CD8-positive, alpha-beta memory T cell (primary cell): ENCODE data around the gene SLC39A1. TPM values are rescaled to one million over a fixed set of nuclear protein-coding genes. Genes with fewer than 3 reads are reported as not detected.

ENCODE experiments used
- CTCF ChIA-PET: fragments of 350-600 bp; sonication (Branson Sonifier 250); formaldehyde crosslinking; loops from one replicate; lab custom pipeline; 2021; ENCODE audit warnings: antibody characterized with exemption; lab: Charles Lee
- POLR2A ChIA-PET: fragments of 350-600 bp; sonication (Branson Sonifier 250); formaldehyde crosslinking; loops from one replicate; lab custom pipeline; 2021; ENCODE audit warnings: antibody characterized with exemption; lab: Charles Lee
- DNase-seq, 5 donors: peaks; one replicate each; pipeline versions ENCODE4 v3.0.0 to v3.0.0-alpha.2; 2020 to 2022; ENCODE audit warnings: mixed read lengths in 1 of 5
- H3K27ac ChIP-seq: one replicate; pipeline ENCODE4 v1.7.0; 2013; ENCODE audit warnings: low read depth, mild to moderate bottlenecking, low read length, moderate library complexity
- H3K27me3 ChIP-seq: 2 replicates; pipeline ENCODE4 v1.7.0; 2013; ENCODE audit warnings: low read length, mild to moderate bottlenecking; ENCODE audit not compliant: insufficient read depth, poor library complexity, severe bottlenecking
- H3K36me3 ChIP-seq: 2 replicates; pipeline ENCODE4 v1.7.0; 2013; ENCODE audit warnings: mild to moderate bottlenecking, low read length, moderate library complexity; ENCODE audit not compliant: insufficient read depth
- H3K4me1 ChIP-seq: 2 replicates; pipeline ENCODE4 v1.7.0; 2013; ENCODE audit warnings: mild to moderate bottlenecking, low read length, moderate library complexity; ENCODE audit not compliant: insufficient read depth
- H3K4me3 ChIP-seq: 2 replicates; pipeline ENCODE4 v1.7.0; 2013; ENCODE audit warnings: mild to moderate bottlenecking, low read length
- H3K9me3 ChIP-seq: 2 replicates; pipeline ENCODE4 v1.7.0; 2013; ENCODE audit warnings: mild to moderate bottlenecking, low read length
- H3K27ac Mint-ChIP-seq, 8 donors: one replicate each; pipeline ENCODE4 v1.8.0; 2020 to 2021; ENCODE audit warnings: mixed read lengths in 8 of 8, mild to moderate bottlenecking in 6 of 8, inconsistent platforms in 3 of 8, moderate library complexity in 3 of 8
- H3K27me3 Mint-ChIP-seq, 2 donors: one replicate each; pipeline ENCODE4 v1.8.0; 2020 to 2021; ENCODE audit warnings: mixed read lengths in 2 of 2, mild to moderate bottlenecking in 1 of 2, moderate library complexity in 1 of 2
- H3K36me3 Mint-ChIP-seq, 3 donors: one replicate each; pipeline ENCODE4 v1.8.0; 2020 to 2021; ENCODE audit warnings: mixed read lengths in 3 of 3, inconsistent platforms in 1 of 3, mild to moderate bottlenecking in 1 of 3
- H3K4me1 Mint-ChIP-seq, 3 donors: one replicate each; pipeline ENCODE4 v1.8.0; 2020 to 2021; ENCODE audit warnings: mixed read lengths in 3 of 3, inconsistent platforms in 1 of 3, mild to moderate bottlenecking in 1 of 3
- H3K4me3 Mint-ChIP-seq, 7 donors: one replicate each; pipeline ENCODE4 v1.8.0; 2020 to 2021; ENCODE audit warnings: mixed read lengths in 7 of 7, mild to moderate bottlenecking in 6 of 7, moderate library complexity in 4 of 7, inconsistent platforms in 2 of 7
- H3K9me3 Mint-ChIP-seq, 5 donors: one replicate each; pipeline ENCODE4 v1.8.0; 2020 to 2022; ENCODE audit warnings: mixed read lengths in 5 of 5, mild to moderate bottlenecking in 3 of 5, moderate library complexity in 2 of 5, inconsistent platforms in 1 of 5
- polyA plus RNA-seq: library from polyadenylated mRNA; unstranded; fragments of 300-500 nt; fragmentation: Illumina TruSeq; gene quantifications from one replicate; pipeline ENCODE4 v1.2.3, GENCODE V29; 2021
- total RNA-seq, 2 experiments: library from RNA; stranded (reverse); gene quantifications; one replicate each; pipeline ENCODE4 v1.2.3, GENCODE V29; 2021

SLC39A1 gene
- total and polyA plus RNA-seq, 3 experiments from 2014 or later: 39.2 to 88.2 (median 85.5) TPM

DNA sequence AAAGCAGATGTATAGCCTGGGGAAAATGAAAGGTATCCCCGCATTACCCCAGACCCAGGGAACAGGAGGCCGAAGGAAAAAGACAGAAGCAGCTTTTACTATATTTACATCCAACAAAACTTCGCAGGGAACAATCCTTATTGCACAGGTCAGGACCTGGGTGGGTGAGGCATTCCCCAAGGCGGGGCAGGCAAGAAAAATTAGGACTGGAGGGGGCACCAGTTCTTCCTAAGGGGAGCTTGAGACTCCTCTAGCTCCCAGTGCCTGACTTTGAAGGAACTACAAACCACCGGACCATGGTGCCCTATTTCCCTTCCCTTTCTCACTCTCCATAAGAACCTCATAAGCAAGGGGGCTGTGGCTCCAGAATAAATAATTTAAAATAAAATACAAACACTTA is 33.9 kb downstream of the SLC39A1 start:
- ChIA-PET POLR2A (interaction anchor here (0.5 to 0.7 kb wide), 3 partner anchors 14 to 61 kb away, joined by 3 to 6 read pairs (median 3); partner anchors contain the start of gene RPS27), CTCF (interaction anchor here (0.9 to 1.0 kb wide), 2 partner anchors 8 to 57 kb away, joined by 3 to 4 read pairs; partner anchors contain the start of gene RAB13)
- Histone ChIP-seq H3K4me1 (no peaks in the 10 kb centered on the region), H3K27ac (no peak overlapping the region), H3K9me3 (no peaks in the 10 kb centered on the region), H3K36me3 (peaks cover 30% of the 10 kb centered on the region), H3K27me3 (no peaks in the 10 kb centered on the region), H3K4me3 (no peak overlapping the region)
- Mint-ChIP-seq H3K4me1 (peaks cover 10 to 19% (median 18%) of the 10 kb centered on the region in 3 donors), H3K27me3 (no peaks in the 10 kb centered on the region), H3K9me3 (no peaks in the 10 kb centered on the region), H3K36me3 (peaks cover 0 to 48% (median 0%) of the 10 kb centered on the region in 3 donors), H3K27ac (peak overlapping the region in 3 of 8 donors; percentile 25 to 78 (median 29)), H3K4me3 (no peak overlapping the region)
- DNase-seq: no peak

DNA sequence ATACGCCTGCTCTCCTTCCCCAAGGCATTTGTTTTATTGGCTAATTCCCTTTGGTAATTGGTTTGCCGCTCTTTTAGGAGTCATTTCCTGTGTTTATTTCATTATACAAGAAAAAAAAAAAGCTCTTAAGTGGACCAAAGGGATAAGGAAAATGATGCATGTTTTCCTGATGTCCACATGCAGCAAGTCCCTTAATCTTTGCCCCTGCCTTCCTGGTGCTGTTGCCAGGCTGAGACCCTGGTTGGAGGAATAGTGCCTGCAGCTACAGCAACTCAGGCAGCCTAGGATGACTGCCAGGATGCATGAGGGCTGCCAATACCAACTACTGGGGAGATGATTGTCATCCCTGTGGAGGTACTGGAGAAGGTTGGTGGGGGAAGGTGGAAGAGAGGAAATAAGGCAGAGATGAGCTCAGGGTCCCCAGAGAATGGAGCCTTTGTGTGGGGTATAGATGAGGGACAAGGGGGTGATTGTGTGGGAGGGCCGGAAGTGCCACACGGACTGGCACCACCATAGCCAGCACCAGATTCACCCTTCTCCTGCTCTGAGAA is 34.5 kb downstream of the SLC39A1 start:
- CTCF ChIA-PET: interaction anchor here (0.7 to 1.3 kb wide), 3 partner anchors 16 to 58 kb away, joined by 3 to 4 read pairs (median 3); partner anchors contain the start of gene RAB13
- Mint-ChIP-seq H3K36me3 (peaks cover 0 to 43% (median 0%) of the 10 kb centered on the region in 3 donors), H3K27me3 (no peaks in the 10 kb centered on the region), H3K4me3 (no peak overlapping the region), H3K27ac (peak overlapping the region in 7 of 8 donors; percentile 13 to 87 (median 57)), H3K9me3 (no peaks in the 10 kb centered on the region), H3K4me1 (peaks cover 11 to 24% (median 21%) of the 10 kb centered on the region in 3 donors)
- Histone ChIP-seq H3K27ac (no peak overlapping the region), H3K27me3 (no peaks in the 10 kb centered on the region), H3K4me1 (peaks cover 5% of the 10 kb centered on the region), H3K4me3 (no peak overlapping the region), H3K9me3 (no peaks in the 10 kb centered on the region), H3K36me3 (peaks cover 26% of the 10 kb centered on the region)
- POLR2A ChIA-PET: interaction anchor here (0.5 to 0.6 kb wide), 3 partner anchors 15 to 62 kb away, joined by 3 to 6 read pairs (median 4); partner anchors contain the start of gene RPS27
- DNase-seq: no peak

DNA sequence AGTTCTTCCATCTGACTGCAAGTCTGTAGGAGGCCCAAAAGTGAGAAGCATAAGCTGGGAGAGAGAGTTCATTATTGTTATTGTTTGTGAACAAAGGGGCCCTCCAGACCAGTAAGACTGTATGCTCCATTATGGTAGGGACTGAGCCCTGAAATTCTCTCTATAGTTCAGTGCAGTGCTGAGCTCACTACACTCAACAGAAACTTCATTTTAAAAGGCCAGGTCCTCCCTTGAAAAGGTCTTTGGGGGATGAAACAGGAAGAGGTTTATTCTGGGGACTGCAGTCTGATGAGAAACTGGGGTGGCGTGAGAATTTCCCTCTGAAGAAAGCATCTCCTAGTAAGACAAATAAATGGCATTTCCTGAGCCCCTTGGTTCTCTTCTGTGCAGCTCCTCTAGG is 35.1 kb downstream of the SLC39A1 start:
- H3K36me3 Mint-ChIP-seq: peaks cover 0 to 42% (median 0%) of the 10 kb centered on the region in 3 donors
- H3K27me3 Mint-ChIP-seq: no peaks in the 10 kb centered on the region
- Histone ChIP-seq H3K4me3 (no peak overlapping the region), H3K27ac (no peak overlapping the region), H3K9me3 (no peaks in the 10 kb centered on the region), H3K27me3 (no peaks in the 10 kb centered on the region), H3K36me3 (peaks cover 23% of the 10 kb centered on the region), H3K4me1 (peaks cover 9% of the 10 kb centered on the region)
- H3K27ac Mint-ChIP-seq: peak overlapping the region; percentile 25 to 93 (median 60)
- peak overlapping the region in 1 of 7 donors; percentile 36 for H3K4me3 Mint-ChIP-seq
- peaks cover 16 to 31% (median 24%) of the 10 kb centered on the region in 3 donors for H3K4me1 Mint-ChIP-seq
- no peak for DNase-seq
- H3K9me3 Mint-ChIP-seq: no peaks in the 10 kb centered on the region
- ChIA-PET POLR2A (interaction anchor here (0.8 kb wide), 1 partner anchor 49 kb away, joined by 3 read pairs; the partner anchor contains the start of gene JTB), CTCF (interaction anchor here (0.7 to 1.3 kb wide), 3 partner anchors 17 to 59 kb away, joined by 3 to 4 read pairs (median 3); partner anchors contain the start of gene RAB13)

DNA sequence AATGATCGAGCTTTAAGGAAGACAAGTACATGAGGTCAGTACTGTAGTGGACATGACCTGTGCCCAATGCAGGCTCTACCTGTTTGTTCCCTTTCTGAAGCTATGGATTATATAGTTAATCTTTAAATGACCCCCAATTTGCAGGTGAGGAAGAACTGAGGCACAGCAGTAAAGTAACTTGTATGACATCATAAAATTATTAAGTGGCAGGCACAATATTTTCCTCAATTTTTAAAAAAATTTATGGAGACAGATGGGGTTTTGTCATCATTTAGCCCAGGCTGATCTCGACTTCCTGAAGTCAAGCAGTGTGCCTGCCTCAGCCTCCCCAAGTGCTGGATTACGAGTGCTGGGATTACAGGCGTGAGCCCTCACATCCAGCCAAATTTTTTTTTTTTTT is 36.9 kb downstream of the SLC39A1 start:
- ChIA-PET POLR2A (no interaction called here), CTCF (no interaction called here)

DNA sequence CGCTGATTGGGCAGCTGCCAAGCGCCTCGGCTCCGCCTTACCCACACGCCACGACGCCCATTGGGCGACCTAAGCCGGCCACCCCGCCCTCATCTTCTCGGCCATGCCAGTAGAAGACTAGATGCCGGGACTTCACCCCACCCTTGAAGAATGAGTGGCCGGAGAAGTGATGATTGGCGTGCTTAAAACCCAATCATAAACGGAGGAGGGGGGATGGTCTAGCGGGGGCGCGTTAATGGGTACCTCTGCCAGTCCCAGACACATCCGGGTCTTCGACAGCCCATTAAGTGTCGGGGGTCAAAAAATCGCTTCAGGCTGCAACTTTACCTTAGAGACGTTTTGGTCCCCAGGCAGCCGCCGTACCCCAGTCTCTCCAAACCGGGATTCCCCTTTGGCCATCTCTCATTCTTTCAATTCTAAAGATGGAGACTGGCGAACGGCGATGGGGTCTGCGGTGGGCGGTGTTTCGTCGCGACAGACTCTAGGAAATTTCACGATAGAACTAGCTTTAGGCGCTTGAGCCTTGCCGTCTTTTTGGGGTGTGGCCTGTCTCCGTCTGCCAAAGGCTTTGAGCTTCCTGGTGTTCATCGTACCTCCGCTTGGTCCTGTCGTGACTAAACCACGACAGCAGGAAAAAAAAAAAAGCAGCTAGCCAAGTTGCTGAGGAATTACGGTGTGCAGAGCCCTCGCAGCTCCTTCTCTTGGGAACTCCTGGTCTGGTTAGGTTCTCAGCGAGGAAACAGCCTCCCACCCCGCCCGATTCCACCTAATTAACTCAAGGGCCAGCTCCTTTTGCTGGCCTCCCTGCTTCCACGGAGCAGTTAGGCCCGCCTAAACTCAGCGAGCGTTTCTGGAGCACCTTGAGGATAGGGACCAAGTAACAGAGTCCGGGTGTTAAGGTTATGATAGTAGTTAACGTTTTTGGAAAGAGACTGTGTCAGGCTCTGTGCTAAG is 40.1 kb downstream of the SLC39A1 start, which contains the start of gene GATAD2B:
Gene GATAD2B, minus strand, starts transcription at position 1 of the 954 bp plus-strand sequence. CDS start 94,625 bp downstream, outside the sequence.
- no peaks in the 10 kb centered on the region for H3K9me3 ChIP-seq
- H3K4me3 ChIP-seq: peak within 1 kb of the TSS; percentile 98
- Mint-ChIP-seq H3K27ac (peak within 1 kb of the TSS; percentile 95 to 100 (median 98)), H3K27me3 (peaks cover 0 to 4% of the 10 kb centered on the region in 2 donors), H3K36me3 (peaks cover 0 to 31% (median 0%) of the 10 kb centered on the region in 3 donors), H3K4me3 (peak within 1 kb of the TSS; percentile 79 to 97 (median 94)), H3K9me3 (peaks cover 0 to 2% (median 0%) of the 10 kb centered on the region in 5 donors), H3K4me1 (peaks cover 46 to 60% (median 52%) of the 10 kb centered on the region in 3 donors)
- peak; percentile 97 to 100 (median 99) for DNase-seq
- CTCF ChIA-PET: interaction anchor here (0.6 to 6.0 kb wide), 8 partner anchors 12 to 127 kb away, joined by 3 to 58 read pairs (median 4); partner anchors contain the start of genes CREB3L4 and DENND4B
- H3K4me1 ChIP-seq: peaks cover 44% of the 10 kb centered on the region
- H3K27me3 ChIP-seq: no peaks in the 10 kb centered on the region
- H3K27ac ChIP-seq: peak within 1 kb of the TSS; percentile 96
- POLR2A ChIA-PET: interaction anchor here (0.5 to 2.8 kb wide), 19 partner anchors 10 to 235 kb away, joined by 3 to 56 read pairs (median 5); partner anchors contain the start of genes CREB3L4, DENND4B, JTB and RPS27
- H3K36me3 ChIP-seq: no peaks in the 10 kb centered on the region

More for the DNA sequence above, 36.9 kb downstream of the SLC39A1 start:
- no peaks in the 10 kb centered on the region for H3K27me3 ChIP-seq
- H3K36me3 Mint-ChIP-seq: peaks cover 0 to 40% (median 0%) of the 10 kb centered on the region in 3 donors
- no peak overlapping the region for H3K27ac ChIP-seq
- DNase-seq: no peak
- H3K36me3 ChIP-seq: peaks cover 13% of the 10 kb centered on the region
- H3K27ac Mint-ChIP-seq: peak overlapping the region in 1 of 8 donors; percentile 84
- peaks cover 24 to 39% (median 29%) of the 10 kb centered on the region in 3 donors for H3K4me1 Mint-ChIP-seq
- H3K27me3 Mint-ChIP-seq: peaks cover 0 to 4% of the 10 kb centered on the region in 2 donors
- H3K9me3 Mint-ChIP-seq: peaks cover 0 to 2% (median 0%) of the 10 kb centered on the region in 5 donors
- no peak overlapping the region for H3K4me3 Mint-ChIP-seq
- no peak overlapping the region for H3K4me3 ChIP-seq
- no peaks in the 10 kb centered on the region for H3K9me3 ChIP-seq
- peaks cover 15% of the 10 kb centered on the region for H3K4me1 ChIP-seq

GRCh38 chr1:153922076-153922971 is 41.0 kb downstream of the SLC39A1 start:
- Mint-ChIP-seq H3K27ac (peak overlapping the region; percentile 95 to 100 (median 98)), H3K9me3 (peaks cover 0 to 2% (median 0%) of the 10 kb centered on the region in 5 donors), H3K36me3 (peaks cover 0 to 38% (median 0%) of the 10 kb centered on the region in 3 donors), H3K4me3 (peak overlapping the region; percentile 79 to 97 (median 94)), H3K4me1 (peaks cover 50 to 65% (median 57%) of the 10 kb centered on the region in 3 donors), H3K27me3 (peaks cover 0 to 4% of the 10 kb centered on the region in 2 donors)
- Histone ChIP-seq H3K27me3 (no peaks in the 10 kb centered on the region), H3K36me3 (no peaks in the 10 kb centered on the region), H3K4me1 (peaks cover 50% of the 10 kb centered on the region), H3K27ac (peak overlapping the region; percentile 71), H3K9me3 (no peaks in the 10 kb centered on the region), H3K4me3 (peak overlapping the region; percentile 86)
- ChIA-PET CTCF (interaction anchor here (0.6 to 6.0 kb wide), 8 partner anchors 8 to 125 kb away, joined by 3 to 58 read pairs (median 5); partner anchors contain the start of gene DENND4B), POLR2A (interaction anchor here (0.5 to 2.8 kb wide), 12 partner anchors 23 to 147 kb away, joined by 3 to 56 read pairs (median 5); partner anchors contain the start of genes CREB3L4, DENND4B, JTB and RPS27)
- peak in 2 of 5 donors; percentile 41 to 43 for DNase-seq
